Measurements from ENCODE around the gene TENT4A. TPM values are rescaled to one million over a fixed set of nuclear protein-coding genes. Genes with fewer than 3 reads are reported as not detected.

TENT4A gene
- total RNA-seq, 1 experiment from 2014 or later = 29.2 TPM

- no peak for TF ChIP-seq ZNF232 (CRISPR knock-in tag; IDR thresholded peaks at IDR 0.05)
- TF ChIP-seq GABPB1 (CRISPR knock-in tag; IDR thresholded peaks at IDR 0.05) = no peak
- TF ChIP-seq NR3C1 (CRISPR knock-in tag; conservative IDR thresholded peaks at IDR 0.05; ENCODE audit: low read depth) = no peak
- no peak for TF ChIP-seq PREB (CRISPR knock-in tag; IDR thresholded peaks at IDR 0.05; ENCODE audit: borderline replicate concordance)
- TF ChIP-seq PRRX2 (CRISPR knock-in tag; IDR thresholded peaks at IDR 0.05) = no peak
- no peak for TF ChIP-seq NR1H2 (CRISPR knock-in tag; IDR thresholded peaks at IDR 0.05)
- TF ChIP-seq, protein P1, sequence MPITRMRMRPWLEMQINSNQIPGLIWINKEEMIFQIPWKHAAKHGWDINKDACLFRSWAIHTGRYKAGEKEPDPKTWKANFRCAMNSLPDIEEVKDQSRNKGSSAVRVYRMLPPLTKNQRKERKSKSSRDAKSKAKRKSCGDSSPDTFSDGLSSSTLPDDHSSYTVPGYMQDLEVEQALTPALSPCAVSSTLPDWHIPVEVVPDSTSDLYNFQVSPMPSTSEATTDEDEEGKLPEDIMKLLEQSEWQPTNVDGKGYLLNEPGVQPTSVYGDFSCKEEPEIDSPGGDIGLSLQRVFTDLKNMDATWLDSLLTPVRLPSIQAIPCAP (CRISPR knock-in tag; IDR thresholded peaks at IDR 0.05) = no peak
- TF ChIP-seq ERG (CRISPR knock-in tag; IDR thresholded peaks at IDR 0.05) = no peak
- no peak for TF ChIP-seq TP53 (CRISPR knock-in tag; IDR thresholded peaks at IDR 0.05)
- no peak for TF ChIP-seq STAT6 (CRISPR knock-in tag; conservative IDR thresholded peaks at IDR 0.05; ENCODE audit: low read depth)
- TF ChIP-seq, protein P2, sequence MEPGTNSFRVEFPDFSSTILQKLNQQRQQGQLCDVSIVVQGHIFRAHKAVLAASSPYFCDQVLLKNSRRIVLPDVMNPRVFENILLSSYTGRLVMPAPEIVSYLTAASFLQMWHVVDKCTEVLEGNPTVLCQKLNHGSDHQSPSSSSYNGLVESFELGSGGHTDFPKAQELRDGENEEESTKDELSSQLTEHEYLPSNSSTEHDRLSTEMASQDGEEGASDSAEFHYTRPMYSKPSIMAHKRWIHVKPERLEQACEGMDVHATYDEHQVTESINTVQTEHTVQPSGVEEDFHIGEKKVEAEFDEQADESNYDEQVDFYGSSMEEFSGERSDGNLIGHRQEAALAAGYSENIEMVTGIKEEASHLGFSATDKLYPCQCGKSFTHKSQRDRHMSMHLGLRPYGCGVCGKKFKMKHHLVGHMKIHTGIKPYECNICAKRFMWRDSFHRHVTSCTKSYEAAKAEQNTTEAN (CRISPR knock-in tag; IDR thresholded peaks at IDR 0.05) = no peak
- no peak for TF ChIP-seq ZNF416 (CRISPR knock-in tag; IDR thresholded peaks at IDR 0.05)
- TF ChIP-seq NR2C2 (CRISPR knock-in tag; IDR thresholded peaks at IDR 0.05) = no peak
- TF ChIP-seq ZNF396 (CRISPR knock-in tag; IDR thresholded peaks at IDR 0.05; ENCODE audit: borderline replicate concordance) = no peak
- TF ChIP-seq ATF1 (CRISPR knock-in tag; IDR thresholded peaks at IDR 0.05) = no peak
- TF ChIP-seq, protein P3, sequence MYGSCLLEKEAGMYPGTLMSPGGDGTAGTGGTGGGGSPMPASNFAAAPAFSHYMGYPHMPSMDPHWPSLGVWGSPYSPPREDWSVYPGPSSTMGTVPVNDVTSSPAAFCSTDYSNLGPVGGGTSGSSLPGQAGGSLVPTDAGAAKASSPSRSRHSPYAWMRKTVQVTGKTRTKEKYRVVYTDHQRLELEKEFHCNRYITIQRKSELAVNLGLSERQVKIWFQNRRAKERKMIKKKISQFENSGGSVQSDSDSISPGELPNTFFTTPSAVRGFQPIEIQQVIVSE (CRISPR knock-in tag; IDR thresholded peaks at IDR 0.05; ENCODE audit: borderline replicate concordance) = no peak
- TF ChIP-seq, protein P4, sequence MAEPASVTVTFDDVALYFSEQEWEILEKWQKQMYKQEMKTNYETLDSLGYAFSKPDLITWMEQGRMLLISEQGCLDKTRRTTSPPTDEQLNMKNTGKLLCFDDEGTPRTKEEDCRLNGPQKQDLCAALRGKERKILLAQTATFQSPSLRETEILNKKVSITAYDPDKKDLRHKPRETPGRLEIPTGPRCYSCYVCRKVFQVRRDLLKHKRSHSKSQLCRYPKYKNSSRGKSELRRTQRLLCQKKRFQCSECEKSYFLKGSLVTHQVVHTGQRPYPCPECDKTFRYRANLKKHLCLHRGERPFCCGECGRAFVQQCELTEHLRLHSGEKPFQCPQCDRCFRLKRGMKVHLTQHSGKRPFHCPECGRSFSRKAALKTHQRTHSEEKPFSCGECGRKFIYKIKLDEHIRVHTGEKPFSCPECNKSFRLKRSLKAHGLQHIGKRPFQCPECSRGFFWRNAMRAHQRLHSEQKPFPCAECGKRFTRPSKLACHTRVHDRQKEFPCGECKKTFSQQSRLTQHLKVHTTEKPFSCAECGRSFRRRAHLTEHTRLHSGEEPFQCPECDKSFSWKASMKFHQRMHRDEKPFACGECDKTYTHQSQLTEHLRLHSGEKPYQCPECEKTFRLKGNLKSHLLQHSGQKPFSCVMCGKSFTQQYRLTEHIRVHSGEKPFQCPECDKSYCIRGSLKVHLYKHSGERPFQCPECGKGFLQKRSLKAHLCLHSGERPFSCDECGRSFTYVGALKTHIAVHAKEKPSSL (CRISPR knock-in tag; conservative IDR thresholded peaks at IDR 0.05) = no peak
- CTCF ChIA-PET = interaction anchor here (1.1 to 2.2 kb wide), 6 partner anchors 10 to 324 kb away, joined by 3 to 8 read pairs (median 4); no protein-coding TSS in a partner anchor
- peaks cover 36% of the 10 kb centered on the region for H3K36me3 Mint-ChIP-seq
- H3K9me3 Mint-ChIP-seq = 0 out of 2 replicates have a peak, but pooled peaks cover 4% of the 10 kb centered on the region
- no peaks in the 10 kb centered on the region for H3K4me1 Mint-ChIP-seq
- POLR2A ChIA-PET = no interaction called here
- DNase-seq (ENCODE audit: low spot score) (no peak), ATAC-seq (no peak)
- H3K4me3 Mint-ChIP-seq = no peak overlapping the region
- H3K27ac Mint-ChIP-seq = no peak overlapping the region
- H3K27me3 Mint-ChIP-seq (ENCODE audit: low read depth) = no peaks in the 10 kb centered on the region
Measured at GRCh38 chr5:6758706-6759105, 45.5 kb downstream of the TENT4A start.

Measured in WTC11 (cell line).